Panc1 (cell line): Measurements from ENCODE around the gene HES1. TPM values are rescaled to one million over a fixed set of nuclear protein-coding genes. Genes with fewer than 3 reads are reported as not detected.

Source experiments
- ATAC-seq: fragments of 200-7000 bp; cut with Tn5 transposase; 2 replicates; pipeline ENCODE4 v1.9.1; 2020; ENCODE audit warnings: mild to moderate bottlenecking, moderate library complexity
- BruUV-seq: library from RNA; stranded (reverse); fragments of 400-500 nt; replicated peaks from 2 replicates; lab custom pipeline; 2021; lab: Mats Ljungman, UMichigan
- CTCF ChIA-PET: fragments of 300-600 bp; sonication (Branson Sonifier 250); formaldehyde crosslinking; loops from one replicate; lab custom pipeline; 2022; ENCODE audit warnings: antibody characterized with exemption; lab: Charles Lee
- POLR2A ChIA-PET: fragments of 300-600 bp; sonication (Branson Sonifier 250); formaldehyde crosslinking; loops from one replicate; lab custom pipeline; 2022; ENCODE audit warnings: antibody characterized with exemption; lab: Charles Lee
- DNase-seq: peaks from one replicate; pipeline ENCODE4 v3.0.0-alpha.2; 2010; ENCODE audit warnings: low read depth, low spot score
- H3K27ac ChIP-seq: 2 replicates; pipeline ENCODE4 v1.5.1; 2011; ENCODE audit warnings: mild to moderate bottlenecking, low read length, inconsistent platforms
- H3K27me3 ChIP-seq: fragments of 200-500 bp; sonication (Bioruptor generic); 2 replicates; pipeline ENCODE4 v1.6.0; 2014; ENCODE audit warnings: low read length, inconsistent platforms; ENCODE audit not compliant: control insufficient read depth, insufficient read depth
- H3K36me3 ChIP-seq: fragments of 200-500 bp; sonication (Bioruptor generic); 2 replicates; pipeline ENCODE4 v1.5.1; 2014; ENCODE audit warnings: inconsistent platforms, mild to moderate bottlenecking, low read length, moderate library complexity; ENCODE audit not compliant: control insufficient read depth, insufficient read depth
- H3K4me1 ChIP-seq: 2 replicates; pipeline ENCODE4 v1.5.1; 2011; ENCODE audit warnings: inconsistent platforms, mild to moderate bottlenecking, low read length, moderate library complexity; ENCODE audit not compliant: control insufficient read depth, insufficient read depth
- H3K4me3 ChIP-seq, 2 experiments: 2 replicates each; pipeline ENCODE4 v1.5.1; 2011 to 2012; ENCODE audit warnings: low read depth in 2 of 2, low read length in 2 of 2, mild to moderate bottlenecking in 2 of 2, inconsistent platforms in 1 of 2, moderate library complexity in 1 of 2
- H3K9me3 ChIP-seq: fragments of 200-500 bp; sonication (Bioruptor generic); 2 replicates; pipeline ENCODE4 v1.5.1; 2014; ENCODE audit warnings: low read depth, mild to moderate bottlenecking, inconsistent platforms, low read length, moderate library complexity; ENCODE audit not compliant: control insufficient read depth, insufficient read depth
- POLR2AphosphoS5 ChIP-seq: IDR thresholded peaks from 2 replicates; pipeline ENCODE4 v1.6.1; 2012; ENCODE audit warnings: mild to moderate bottlenecking, low read depth, low read length, moderate library complexity
- SIN3A ChIP-seq: IDR thresholded peaks from 2 replicates; pipeline ENCODE4 v1.6.1; 2012; ENCODE audit warnings: low read depth, mild to moderate bottlenecking, low read length, moderate library complexity, borderline replicate concordance; ENCODE audit not compliant: insufficient read depth
- TCF7L2 ChIP-seq: IDR thresholded peaks from 2 replicates; pipeline ENCODE4 v1.6.1; 2011; ENCODE audit warnings: mild to moderate bottlenecking, low read depth, low read length, inconsistent platforms
- in situ Hi-C: cut with HindIII; loops from 2 replicates; pipeline ENCODE4 v1.10.0; 2016; ENCODE audit warnings: low sequenced_read_pairs, low pct_unique_long_range_greater_than_20kb
- intact Hi-C: fragments of 100-400 bp; cut with micrococcal nuclease; formaldehyde crosslinking; loops from one replicate; pipeline ENCODE4 v1.10.0; 2022; ENCODE audit not compliant: unreplicated experiment
- total RNA-seq: library from RNA; stranded (reverse); gene quantifications from one replicate; pipeline ENCODE4 v1.2.1, GENCODE V29; 2021; ENCODE audit not compliant: unreplicated experiment
- TF ChIP-seq, protein P1 (sequence below), 2 experiments: IDR thresholded peaks; 2 replicates each; pipeline ENCODE4 v1.6.1; 2011 to 2012; ENCODE audit warnings: low read depth in 2 of 2, control low read depth in 1 of 2, low read length in 1 of 2, mild to moderate bottlenecking in 1 of 2, moderate library complexity in 1 of 2; ENCODE audit not compliant: insufficient read depth in 1 of 2
- TF ChIP-seq, protein P2 (sequence below): fragments of 450-650 bp; IDR thresholded peaks from 2 replicates; pipeline ENCODE4 v1.5.1; 2017; ENCODE audit warnings: mild to moderate bottlenecking

Gene HES1
- total RNA-seq, 1 experiment from 2014 or later, result 28.5 TPM

- no TSS peak for BruUV-seq
- CTCF ChIA-PET, result no interaction called here
- Histone ChIP-seq H3K4me3 (no peak overlapping the region), H3K9me3 (no peaks in the 10 kb centered on the region), H3K27me3 (no peaks in the 10 kb centered on the region), H3K36me3 (no peaks in the 10 kb centered on the region), H3K27ac (no peak overlapping the region), H3K4me1 (no peaks in the 10 kb centered on the region)
- in situ Hi-C loops (no loop called here), intact Hi-C loops (no loop called here)
- ATAC-seq (no peak), DNase-seq (no peak)
- TF ChIP-seq TCF7L2, result no peak
- TF ChIP-seq SIN3A, result no peak
- TF ChIP-seq, protein P1, sequence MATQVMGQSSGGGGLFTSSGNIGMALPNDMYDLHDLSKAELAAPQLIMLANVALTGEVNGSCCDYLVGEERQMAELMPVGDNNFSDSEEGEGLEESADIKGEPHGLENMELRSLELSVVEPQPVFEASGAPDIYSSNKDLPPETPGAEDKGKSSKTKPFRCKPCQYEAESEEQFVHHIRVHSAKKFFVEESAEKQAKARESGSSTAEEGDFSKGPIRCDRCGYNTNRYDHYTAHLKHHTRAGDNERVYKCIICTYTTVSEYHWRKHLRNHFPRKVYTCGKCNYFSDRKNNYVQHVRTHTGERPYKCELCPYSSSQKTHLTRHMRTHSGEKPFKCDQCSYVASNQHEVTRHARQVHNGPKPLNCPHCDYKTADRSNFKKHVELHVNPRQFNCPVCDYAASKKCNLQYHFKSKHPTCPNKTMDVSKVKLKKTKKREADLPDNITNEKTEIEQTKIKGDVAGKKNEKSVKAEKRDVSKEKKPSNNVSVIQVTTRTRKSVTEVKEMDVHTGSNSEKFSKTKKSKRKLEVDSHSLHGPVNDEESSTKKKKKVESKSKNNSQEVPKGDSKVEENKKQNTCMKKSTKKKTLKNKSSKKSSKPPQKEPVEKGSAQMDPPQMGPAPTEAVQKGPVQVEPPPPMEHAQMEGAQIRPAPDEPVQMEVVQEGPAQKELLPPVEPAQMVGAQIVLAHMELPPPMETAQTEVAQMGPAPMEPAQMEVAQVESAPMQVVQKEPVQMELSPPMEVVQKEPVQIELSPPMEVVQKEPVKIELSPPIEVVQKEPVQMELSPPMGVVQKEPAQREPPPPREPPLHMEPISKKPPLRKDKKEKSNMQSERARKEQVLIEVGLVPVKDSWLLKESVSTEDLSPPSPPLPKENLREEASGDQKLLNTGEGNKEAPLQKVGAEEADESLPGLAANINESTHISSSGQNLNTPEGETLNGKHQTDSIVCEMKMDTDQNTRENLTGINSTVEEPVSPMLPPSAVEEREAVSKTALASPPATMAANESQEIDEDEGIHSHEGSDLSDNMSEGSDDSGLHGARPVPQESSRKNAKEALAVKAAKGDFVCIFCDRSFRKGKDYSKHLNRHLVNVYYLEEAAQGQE (IDR thresholded peaks at IDR 0.05; ENCODE audit: insufficient read depth in 1 of 2, low read depth in 2 of 2, low read length in 1 of 2), result no peak
- TF ChIP-seq POLR2AphosphoS5, result no peak
- TF ChIP-seq, protein P2, sequence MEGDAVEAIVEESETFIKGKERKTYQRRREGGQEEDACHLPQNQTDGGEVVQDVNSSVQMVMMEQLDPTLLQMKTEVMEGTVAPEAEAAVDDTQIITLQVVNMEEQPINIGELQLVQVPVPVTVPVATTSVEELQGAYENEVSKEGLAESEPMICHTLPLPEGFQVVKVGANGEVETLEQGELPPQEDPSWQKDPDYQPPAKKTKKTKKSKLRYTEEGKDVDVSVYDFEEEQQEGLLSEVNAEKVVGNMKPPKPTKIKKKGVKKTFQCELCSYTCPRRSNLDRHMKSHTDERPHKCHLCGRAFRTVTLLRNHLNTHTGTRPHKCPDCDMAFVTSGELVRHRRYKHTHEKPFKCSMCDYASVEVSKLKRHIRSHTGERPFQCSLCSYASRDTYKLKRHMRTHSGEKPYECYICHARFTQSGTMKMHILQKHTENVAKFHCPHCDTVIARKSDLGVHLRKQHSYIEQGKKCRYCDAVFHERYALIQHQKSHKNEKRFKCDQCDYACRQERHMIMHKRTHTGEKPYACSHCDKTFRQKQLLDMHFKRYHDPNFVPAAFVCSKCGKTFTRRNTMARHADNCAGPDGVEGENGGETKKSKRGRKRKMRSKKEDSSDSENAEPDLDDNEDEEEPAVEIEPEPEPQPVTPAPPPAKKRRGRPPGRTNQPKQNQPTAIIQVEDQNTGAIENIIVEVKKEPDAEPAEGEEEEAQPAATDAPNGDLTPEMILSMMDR, result no peak
- POLR2A ChIA-PET, result no interaction called here
These were observed 38.5 kb downstream of the HES1 start for GRCh38 chr3:194174406-194174805.

DNA sequence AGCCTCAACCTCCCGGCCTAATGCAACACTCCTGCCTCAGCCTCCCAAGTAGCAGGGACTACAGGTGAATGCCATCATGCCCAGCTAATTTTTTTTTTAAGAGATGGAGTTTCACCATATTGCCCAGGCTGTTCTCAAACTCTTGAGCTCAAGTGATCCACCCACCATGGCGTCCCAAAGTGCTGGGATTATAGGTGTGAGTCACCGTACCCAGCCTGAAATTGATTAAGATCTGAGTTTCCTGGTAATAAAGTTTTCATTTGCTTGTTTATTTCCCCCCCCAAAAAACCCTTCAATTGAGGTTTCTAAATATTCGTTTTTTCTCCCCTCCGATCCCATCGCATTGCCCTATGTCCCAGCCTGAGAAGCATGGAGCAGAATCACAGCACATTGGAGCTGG lies 39.0 kb downstream of the HES1 start:
- ATAC-seq (no peak), DNase-seq (no peak)
- TF ChIP-seq, protein P1 (IDR thresholded peaks at IDR 0.05; ENCODE audit: insufficient read depth in 1 of 2, low read depth in 2 of 2, low read length in 1 of 2), result no peak
- TF ChIP-seq SIN3A (no peak), POLR2AphosphoS5 (no peak), TCF7L2 (no peak)
- no peaks in the 10 kb centered on the region for H3K36me3 ChIP-seq
- ChIA-PET CTCF (no interaction called here), POLR2A (no interaction called here)
- no peaks in the 10 kb centered on the region for H3K9me3 ChIP-seq
- H3K27ac ChIP-seq, result no peak overlapping the region
- BruUV-seq, result no TSS peak
- in situ Hi-C loops, result no loop called here
- intact Hi-C loops, result no loop called here
- no peaks in the 10 kb centered on the region for H3K4me1 ChIP-seq
- no peak overlapping the region for H3K4me3 ChIP-seq
- H3K27me3 ChIP-seq, result no peaks in the 10 kb centered on the region
